Measurements from ENCODE around the gene SLC25A27.

The SLC25A27 gene, protein sequence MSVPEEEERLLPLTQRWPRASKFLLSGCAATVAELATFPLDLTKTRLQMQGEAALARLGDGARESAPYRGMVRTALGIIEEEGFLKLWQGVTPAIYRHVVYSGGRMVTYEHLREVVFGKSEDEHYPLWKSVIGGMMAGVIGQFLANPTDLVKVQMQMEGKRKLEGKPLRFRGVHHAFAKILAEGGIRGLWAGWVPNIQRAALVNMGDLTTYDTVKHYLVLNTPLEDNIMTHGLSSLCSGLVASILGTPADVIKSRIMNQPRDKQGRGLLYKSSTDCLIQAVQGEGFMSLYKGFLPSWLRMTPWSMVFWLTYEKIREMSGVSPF

DNA sequence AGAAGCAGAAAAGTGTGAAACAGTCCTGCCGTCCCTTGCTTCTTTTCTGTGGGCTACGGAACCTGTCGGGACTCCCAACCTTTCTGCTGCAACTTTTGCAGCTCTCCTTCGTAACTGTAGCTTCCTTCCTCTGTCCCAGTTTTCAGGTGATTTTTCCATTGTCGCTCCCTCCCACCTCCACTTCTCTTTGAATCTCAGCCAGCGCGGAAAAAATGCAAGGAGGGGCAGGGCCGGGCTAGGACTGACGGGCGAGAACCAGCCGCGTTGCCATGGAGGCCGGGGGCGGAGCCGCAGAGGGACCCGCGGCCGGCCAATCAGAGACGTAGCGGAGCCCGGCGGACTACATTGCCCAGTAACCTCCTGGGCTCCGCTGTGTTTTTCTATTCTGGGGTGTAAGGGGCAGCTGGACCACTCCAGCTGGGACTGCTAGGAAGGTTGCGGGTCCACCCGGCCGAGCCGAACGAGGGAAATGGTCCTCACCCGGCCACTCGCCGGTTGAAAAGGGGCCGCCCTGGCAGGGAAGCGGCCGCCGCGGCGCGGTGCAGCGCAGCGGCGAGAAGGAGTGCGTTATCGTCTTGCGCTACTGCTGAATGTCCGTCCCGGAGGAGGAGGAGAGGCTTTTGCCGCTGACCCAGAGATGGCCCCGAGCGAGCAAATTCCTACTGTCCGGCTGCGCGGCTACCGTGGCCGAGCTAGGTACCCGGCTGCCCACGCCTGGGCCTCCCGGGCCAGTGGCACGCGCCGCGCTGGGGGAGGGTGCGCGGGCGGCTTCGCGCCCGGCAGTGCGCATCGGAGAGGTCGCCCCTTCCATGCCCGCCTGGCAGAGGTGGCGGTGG, at the start of gene SLC25A27, which contains the start of gene CYP39A1:
Gene SLC25A27 (plus strand): TSS at position 373 of the 836 bp plus-strand sequence. CDS start 218 bp downstream, at position 591.
Gene CYP39A1 (minus strand): TSS at position 216 of the 836 bp plus-strand sequence. CDS start 236 bp downstream, outside the sequence.
- H4K20me1 ChIP-seq (ENCODE audit: insufficient read depth, low read length) = no peaks in the 10 kb centered on the region
- H3K27ac ChIP-seq (ENCODE audit: low read length) = no peak within 1 kb of the TSS
- H3K9ac ChIP-seq (ENCODE audit: low read length) = no peak within 1 kb of the TSS
- no peaks in the 10 kb centered on the region for H3K79me2 ChIP-seq (ENCODE audit: low read length)
- peak within 1 kb of the TSS; percentile 84 for H2AFZ ChIP-seq (ENCODE audit: low read depth, low read length)
- H3K4me3 ChIP-seq (ENCODE audit: low read length) = peak within 1 kb of the TSS; percentile 77
- no peaks in the 10 kb centered on the region for H3K36me3 ChIP-seq (replicated peaks; ENCODE audit: low read depth, low read length)
- H3K4me2 ChIP-seq (ENCODE audit: low read length) = peak within 1 kb of the TSS; percentile 68
- TF ChIP-seq EZH2phosphoT487 (IDR thresholded peaks at IDR 0.05; ENCODE audit: low read depth) = no peak
- TF ChIP-seq, protein P1, sequence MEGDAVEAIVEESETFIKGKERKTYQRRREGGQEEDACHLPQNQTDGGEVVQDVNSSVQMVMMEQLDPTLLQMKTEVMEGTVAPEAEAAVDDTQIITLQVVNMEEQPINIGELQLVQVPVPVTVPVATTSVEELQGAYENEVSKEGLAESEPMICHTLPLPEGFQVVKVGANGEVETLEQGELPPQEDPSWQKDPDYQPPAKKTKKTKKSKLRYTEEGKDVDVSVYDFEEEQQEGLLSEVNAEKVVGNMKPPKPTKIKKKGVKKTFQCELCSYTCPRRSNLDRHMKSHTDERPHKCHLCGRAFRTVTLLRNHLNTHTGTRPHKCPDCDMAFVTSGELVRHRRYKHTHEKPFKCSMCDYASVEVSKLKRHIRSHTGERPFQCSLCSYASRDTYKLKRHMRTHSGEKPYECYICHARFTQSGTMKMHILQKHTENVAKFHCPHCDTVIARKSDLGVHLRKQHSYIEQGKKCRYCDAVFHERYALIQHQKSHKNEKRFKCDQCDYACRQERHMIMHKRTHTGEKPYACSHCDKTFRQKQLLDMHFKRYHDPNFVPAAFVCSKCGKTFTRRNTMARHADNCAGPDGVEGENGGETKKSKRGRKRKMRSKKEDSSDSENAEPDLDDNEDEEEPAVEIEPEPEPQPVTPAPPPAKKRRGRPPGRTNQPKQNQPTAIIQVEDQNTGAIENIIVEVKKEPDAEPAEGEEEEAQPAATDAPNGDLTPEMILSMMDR (IDR thresholded peaks at IDR 0.05; ENCODE audit: low read depth, low read length) = no peak
- no peaks in the 10 kb centered on the region for H3K9me3 ChIP-seq (ENCODE audit: insufficient read depth, low read length)
- 0 out of 2 replicates have a peak, but pooled peaks cover 4% of the 10 kb centered on the region for H3K4me1 ChIP-seq (ENCODE audit: low read length)
- no peaks in the 10 kb centered on the region for H3K27me3 ChIP-seq (ENCODE audit: low read depth, low read length)

DNA sequence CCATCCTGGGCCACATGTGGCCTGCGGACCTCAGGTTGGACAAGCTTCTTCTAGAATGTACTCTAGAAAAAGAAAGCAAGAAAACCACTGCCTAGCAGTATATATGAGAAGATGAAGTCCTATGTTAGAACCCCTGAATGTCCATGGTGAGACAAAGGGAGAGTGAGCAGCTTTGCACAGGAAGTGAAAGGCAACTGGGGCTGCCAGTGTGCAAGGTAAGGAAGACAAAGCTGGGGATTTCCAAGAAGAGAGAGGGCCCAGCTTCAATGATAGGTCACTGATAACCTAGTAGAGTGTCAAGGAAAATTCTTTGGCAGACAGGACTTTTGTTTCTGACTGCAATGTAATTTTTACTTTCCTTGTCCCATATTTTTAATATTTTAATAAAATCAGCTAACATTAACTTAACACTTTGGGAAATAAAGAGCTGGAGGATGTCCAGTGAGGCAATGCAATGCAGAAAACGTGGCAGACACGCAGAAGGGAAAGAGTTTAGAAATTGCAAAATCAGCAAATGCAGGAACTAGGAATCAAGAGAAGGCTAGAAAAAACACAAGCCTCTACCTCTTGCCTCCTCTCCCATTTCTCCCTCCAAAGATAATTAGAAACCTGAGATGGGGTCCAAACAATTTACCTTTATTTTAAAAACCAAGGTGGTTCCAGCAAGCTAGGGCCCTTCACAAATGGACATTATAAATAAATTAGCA, 47.5 kb upstream of the SLC25A27 start:
- Histone ChIP-seq H3K4me1 (ENCODE audit: low read length) (peaks cover 5% of the 10 kb centered on the region), H3K36me3 (replicated peaks; ENCODE audit: low read depth, low read length) (no peaks in the 10 kb centered on the region), H2AFZ (ENCODE audit: low read depth, low read length) (no peak overlapping the region), H3K9me3 (ENCODE audit: insufficient read depth, low read length) (no peaks in the 10 kb centered on the region), H3K4me2 (ENCODE audit: low read length) (no peak overlapping the region), H3K9ac (ENCODE audit: low read length) (no peak overlapping the region), H3K27me3 (ENCODE audit: low read depth, low read length) (no peaks in the 10 kb centered on the region), H3K4me3 (ENCODE audit: low read length) (no peak overlapping the region), H3K27ac (ENCODE audit: low read length) (no peak overlapping the region), H3K79me2 (ENCODE audit: low read length) (no peaks in the 10 kb centered on the region), H4K20me1 (ENCODE audit: insufficient read depth, low read length) (no peaks in the 10 kb centered on the region)
- TF ChIP-seq, protein P1 (IDR thresholded peaks at IDR 0.05; ENCODE audit: low read depth, low read length) = no peak
- no peak for TF ChIP-seq EZH2phosphoT487 (IDR thresholded peaks at IDR 0.05; ENCODE audit: low read depth)

- no peak for TF ChIP-seq EZH2phosphoT487 (IDR thresholded peaks at IDR 0.05; ENCODE audit: low read depth)
- TF ChIP-seq, protein P1 (IDR thresholded peaks at IDR 0.05; ENCODE audit: low read depth, low read length) = no peak
Measured at GRCh38 chr6:46606338-46606737, 46.4 kb upstream of the SLC25A27 start.

More at GRCh38 chr6:46606338-46606737, 46.4 kb upstream of the SLC25A27 start:
- no peaks in the 10 kb centered on the region for H3K79me2 ChIP-seq (ENCODE audit: low read length)
- H4K20me1 ChIP-seq (ENCODE audit: insufficient read depth, low read length) = no peaks in the 10 kb centered on the region
- no peaks in the 10 kb centered on the region for H3K27me3 ChIP-seq (ENCODE audit: low read depth, low read length)
- H3K36me3 ChIP-seq (replicated peaks; ENCODE audit: low read depth, low read length) = no peaks in the 10 kb centered on the region
- H2AFZ ChIP-seq (ENCODE audit: low read depth, low read length) = no peak overlapping the region
- no peaks in the 10 kb centered on the region for H3K9me3 ChIP-seq (ENCODE audit: insufficient read depth, low read length)
- no peak overlapping the region for H3K4me2 ChIP-seq (ENCODE audit: low read length)
- peaks cover 5% of the 10 kb centered on the region for H3K4me1 ChIP-seq (ENCODE audit: low read length)
- no peak overlapping the region for H3K4me3 ChIP-seq (ENCODE audit: low read length)
- no peak overlapping the region for H3K27ac ChIP-seq (ENCODE audit: low read length)
- no peak overlapping the region for H3K9ac ChIP-seq (ENCODE audit: low read length)
